ENCODE data around the gene EML6.

DNA sequence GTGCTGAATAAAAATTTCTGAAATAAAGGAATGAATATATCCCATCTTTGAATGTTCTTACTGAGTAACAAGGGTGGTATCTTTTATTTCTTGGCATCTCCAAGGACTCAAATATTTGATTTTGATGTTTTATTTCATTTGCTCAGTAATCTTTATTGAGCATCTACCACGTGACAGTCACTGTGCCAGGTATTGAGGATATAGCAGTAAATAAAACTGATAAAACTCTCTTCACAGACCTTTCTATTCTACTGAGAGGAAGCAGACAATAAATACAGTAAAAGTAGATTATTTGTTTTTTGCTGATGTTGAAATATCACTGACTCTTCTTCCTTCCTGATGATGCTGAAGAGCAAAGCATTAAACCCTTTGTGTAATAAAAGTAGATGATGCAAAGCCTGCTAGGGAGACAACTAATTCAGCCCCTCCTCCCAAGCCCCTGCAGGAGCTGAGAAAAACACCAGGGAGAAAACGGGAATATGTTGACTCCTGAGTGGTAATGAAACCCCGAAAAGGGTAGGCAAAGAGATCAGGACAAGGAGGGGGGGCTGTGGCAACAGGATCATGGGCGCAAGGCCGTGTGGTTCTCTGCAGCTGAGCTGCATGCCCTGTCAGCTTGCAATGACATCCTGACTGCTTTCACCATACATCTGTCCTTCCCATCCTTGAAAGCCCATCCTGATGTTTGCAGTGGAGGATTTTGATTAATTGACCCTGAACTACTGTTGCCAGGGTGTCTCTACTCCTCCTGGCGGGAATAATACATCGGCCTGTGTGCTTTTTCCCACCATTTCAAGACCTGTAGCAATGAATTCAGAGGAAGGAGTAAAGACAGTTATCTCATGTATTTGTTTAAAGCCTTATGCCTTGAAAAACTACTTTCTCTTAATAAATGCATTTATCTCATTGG is 117.4 kb downstream of the EML6 start:
- TF ChIP-seq EZH2phosphoT487 (IDR thresholded peaks at IDR 0.05; ENCODE audit: borderline replicate concordance, low read depth) (no peak), RAD21 (IDR thresholded peaks at IDR 0.05; ENCODE audit: low read length) (no peak)
- TF ChIP-seq, protein P1, sequence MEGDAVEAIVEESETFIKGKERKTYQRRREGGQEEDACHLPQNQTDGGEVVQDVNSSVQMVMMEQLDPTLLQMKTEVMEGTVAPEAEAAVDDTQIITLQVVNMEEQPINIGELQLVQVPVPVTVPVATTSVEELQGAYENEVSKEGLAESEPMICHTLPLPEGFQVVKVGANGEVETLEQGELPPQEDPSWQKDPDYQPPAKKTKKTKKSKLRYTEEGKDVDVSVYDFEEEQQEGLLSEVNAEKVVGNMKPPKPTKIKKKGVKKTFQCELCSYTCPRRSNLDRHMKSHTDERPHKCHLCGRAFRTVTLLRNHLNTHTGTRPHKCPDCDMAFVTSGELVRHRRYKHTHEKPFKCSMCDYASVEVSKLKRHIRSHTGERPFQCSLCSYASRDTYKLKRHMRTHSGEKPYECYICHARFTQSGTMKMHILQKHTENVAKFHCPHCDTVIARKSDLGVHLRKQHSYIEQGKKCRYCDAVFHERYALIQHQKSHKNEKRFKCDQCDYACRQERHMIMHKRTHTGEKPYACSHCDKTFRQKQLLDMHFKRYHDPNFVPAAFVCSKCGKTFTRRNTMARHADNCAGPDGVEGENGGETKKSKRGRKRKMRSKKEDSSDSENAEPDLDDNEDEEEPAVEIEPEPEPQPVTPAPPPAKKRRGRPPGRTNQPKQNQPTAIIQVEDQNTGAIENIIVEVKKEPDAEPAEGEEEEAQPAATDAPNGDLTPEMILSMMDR (IDR thresholded peaks at IDR 0.05): no peak
- TF ChIP-seq, protein P2, sequence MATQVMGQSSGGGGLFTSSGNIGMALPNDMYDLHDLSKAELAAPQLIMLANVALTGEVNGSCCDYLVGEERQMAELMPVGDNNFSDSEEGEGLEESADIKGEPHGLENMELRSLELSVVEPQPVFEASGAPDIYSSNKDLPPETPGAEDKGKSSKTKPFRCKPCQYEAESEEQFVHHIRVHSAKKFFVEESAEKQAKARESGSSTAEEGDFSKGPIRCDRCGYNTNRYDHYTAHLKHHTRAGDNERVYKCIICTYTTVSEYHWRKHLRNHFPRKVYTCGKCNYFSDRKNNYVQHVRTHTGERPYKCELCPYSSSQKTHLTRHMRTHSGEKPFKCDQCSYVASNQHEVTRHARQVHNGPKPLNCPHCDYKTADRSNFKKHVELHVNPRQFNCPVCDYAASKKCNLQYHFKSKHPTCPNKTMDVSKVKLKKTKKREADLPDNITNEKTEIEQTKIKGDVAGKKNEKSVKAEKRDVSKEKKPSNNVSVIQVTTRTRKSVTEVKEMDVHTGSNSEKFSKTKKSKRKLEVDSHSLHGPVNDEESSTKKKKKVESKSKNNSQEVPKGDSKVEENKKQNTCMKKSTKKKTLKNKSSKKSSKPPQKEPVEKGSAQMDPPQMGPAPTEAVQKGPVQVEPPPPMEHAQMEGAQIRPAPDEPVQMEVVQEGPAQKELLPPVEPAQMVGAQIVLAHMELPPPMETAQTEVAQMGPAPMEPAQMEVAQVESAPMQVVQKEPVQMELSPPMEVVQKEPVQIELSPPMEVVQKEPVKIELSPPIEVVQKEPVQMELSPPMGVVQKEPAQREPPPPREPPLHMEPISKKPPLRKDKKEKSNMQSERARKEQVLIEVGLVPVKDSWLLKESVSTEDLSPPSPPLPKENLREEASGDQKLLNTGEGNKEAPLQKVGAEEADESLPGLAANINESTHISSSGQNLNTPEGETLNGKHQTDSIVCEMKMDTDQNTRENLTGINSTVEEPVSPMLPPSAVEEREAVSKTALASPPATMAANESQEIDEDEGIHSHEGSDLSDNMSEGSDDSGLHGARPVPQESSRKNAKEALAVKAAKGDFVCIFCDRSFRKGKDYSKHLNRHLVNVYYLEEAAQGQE (IDR thresholded peaks at IDR 0.05; ENCODE audit: low read depth, low read length): no peak

Data from SK-N-SH (cell line).